ENCODE measurements around the gene GLIPR2. TPM values are rescaled to one million over a fixed set of nuclear protein-coding genes. Genes with fewer than 3 reads are reported as not detected.

GLIPR2 gene
- total RNA-seq, 5 donors from 2014 or later (not counting 1 experiment from before 2014, with no cell fraction given) = 25.6 to 37.8 (median 28.7) TPM

DNA sequence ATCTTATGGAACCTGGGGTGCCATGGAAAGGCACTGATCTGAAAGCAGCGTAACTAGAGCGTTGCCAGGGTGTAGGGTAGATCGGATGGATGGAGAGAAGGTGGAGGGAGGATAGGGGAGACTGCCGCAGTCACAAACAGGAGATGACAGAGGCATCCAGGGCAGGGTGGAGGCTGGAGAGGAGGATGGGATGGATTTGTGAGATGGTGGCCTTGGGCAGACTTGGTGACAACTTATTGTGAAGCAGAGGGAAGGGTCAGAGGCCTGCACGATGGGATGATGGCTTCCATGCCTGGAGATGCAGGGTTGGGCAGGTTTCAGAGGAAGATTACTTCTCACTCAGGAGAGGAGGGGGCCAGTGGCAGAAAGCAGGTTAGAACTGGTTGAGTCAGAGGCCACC lies 2.4 kb downstream of the GLIPR2 start:
- Histone ChIP-seq H3K4me1 (ENCODE audit: control insufficient read depth in 1 of 2, extremely low read depth in 1 of 2, insufficient read depth in 2 of 2, low read length in 2 of 2) (peaks cover 51 to 78% of the 10 kb centered on the region in 2 experiments), H3K27me3 (replicated peaks in 1 of 2; ENCODE audit: control insufficient read depth in 2 of 2, extremely low read depth in 1 of 2, insufficient read depth in 2 of 2, low read length in 1 of 2) (peaks cover 0 to 5% of the 10 kb centered on the region in 2 experiments), H3K9me3 (no peaks in the 10 kb centered on the region), H3K4me3 (ENCODE audit: control insufficient read depth in 1 of 2, extremely low read depth in 1 of 2, low read length in 1 of 2) (no peak overlapping the region), H3K27ac (ENCODE audit: low read length) (peak overlapping the region; percentile 2), H3K36me3 (ENCODE audit: control insufficient read depth in 2 of 2, extremely low read depth in 1 of 2, insufficient read depth in 1 of 2, low read length in 1 of 2) (no peaks in the 10 kb centered on the region)
- Mint-ChIP-seq H3K9me3 (no peaks in the 10 kb centered on the region), H3K4me3 (peak overlapping the region; percentile 5 to 92 (median 88)), H3K27me3 (no peaks in the 10 kb centered on the region), H3K36me3 (no peaks in the 10 kb centered on the region), H3K4me1 (peaks cover 70 to 77% (median 70%) of the 10 kb centered on the region in 3 donors), H3K27ac (peak overlapping the region; percentile 89 to 99)
- ChIA-PET CTCF (interaction anchor here in 1 of 2 donors (0.6 to 1.4 kb wide), 2 partner anchors 10 to 18 kb away, joined by 3 to 5 read pairs; no protein-coding TSS in a partner anchor), POLR2A (interaction anchor here in 1 of 2 donors (1.4 kb wide), 1 partner anchor 52 kb away, joined by 4 read pairs; the partner anchor contains the start of gene CLTA)
- DNase-seq = no peak
- 96% methylated on average over 4 of the region's 5 CpGs for WGBS (ENCODE audit: insufficient coverage)
- no peak for ATAC-seq (replicated peaks in 1 of 4)

DNA sequence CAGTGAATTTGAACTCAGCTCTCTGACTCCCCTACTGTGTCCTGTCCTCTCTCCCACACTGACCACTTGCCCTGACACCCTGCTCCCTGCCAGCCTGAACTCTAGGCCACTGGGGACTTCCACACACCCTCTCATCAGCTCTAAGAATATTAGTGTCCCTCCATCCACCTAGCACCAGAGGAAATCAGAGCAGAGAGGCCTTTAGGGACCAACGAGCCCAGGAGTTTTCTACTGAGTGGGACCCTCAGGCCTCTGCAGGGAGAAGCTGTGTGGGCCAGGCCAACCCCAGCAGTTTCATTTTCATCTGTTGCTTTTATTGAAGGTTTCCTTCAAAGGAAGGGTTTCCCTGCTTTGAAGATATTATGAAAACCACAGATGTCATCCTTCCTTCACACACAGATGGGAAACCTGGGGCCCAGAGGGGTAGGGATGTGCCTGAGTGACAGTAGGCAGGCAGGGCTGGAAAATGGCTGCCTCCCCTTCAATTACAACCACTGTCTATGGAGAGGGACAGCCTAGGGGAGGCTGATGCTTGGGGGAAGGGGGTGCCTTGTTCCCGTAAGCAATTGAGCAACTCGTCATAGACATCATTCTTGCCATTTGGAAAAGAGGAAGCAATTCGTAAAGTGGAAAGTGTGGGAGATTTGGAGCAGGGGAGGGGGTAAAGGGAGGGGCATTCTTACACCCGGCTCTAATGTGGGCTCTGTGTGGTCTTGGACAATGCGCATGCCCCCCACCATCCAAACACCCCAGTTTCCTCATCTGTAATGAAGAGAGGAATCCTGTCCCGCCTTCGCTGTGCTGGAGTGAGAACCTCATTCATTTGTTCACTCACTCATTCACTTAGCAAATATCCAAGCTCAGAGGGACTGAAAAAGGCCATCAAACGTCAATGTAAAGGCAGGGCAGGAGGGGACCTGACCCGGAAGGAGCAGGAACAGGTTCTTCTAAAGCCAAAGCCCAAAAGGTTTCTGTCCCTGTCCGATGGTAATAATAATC lies 3.9 kb downstream of the GLIPR2 start:
- Mint-ChIP-seq H3K4me1 (peaks cover 85 to 91% (median 85%) of the 10 kb centered on the region in 3 donors), H3K9me3 (peaks cover 2% of the 10 kb centered on the region in 3 donors), H3K4me3 (peak overlapping the region; percentile 53 to 88 (median 60)), H3K36me3 (peaks cover 2% of the 10 kb centered on the region), H3K27me3 (no peaks in the 10 kb centered on the region), H3K27ac (peak overlapping the region; percentile 89 to 99)
- DNase-seq (peak in 10 of 35 experiments; percentile 12 to 54 (median 28)), ATAC-seq (replicated peaks in 1 of 4) (peak in 1 of 4 experiments; percentile 21)
- Histone ChIP-seq H3K4me1 (ENCODE audit: control insufficient read depth in 1 of 2, extremely low read depth in 1 of 2, insufficient read depth in 2 of 2, low read length in 2 of 2) (peaks cover 66 to 93% of the 10 kb centered on the region in 2 experiments), H3K36me3 (ENCODE audit: control insufficient read depth in 2 of 2, extremely low read depth in 1 of 2, insufficient read depth in 1 of 2, low read length in 1 of 2) (no peaks in the 10 kb centered on the region), H3K4me3 (ENCODE audit: control insufficient read depth in 1 of 2, extremely low read depth in 1 of 2, low read length in 1 of 2) (no peak overlapping the region), H3K27me3 (replicated peaks in 1 of 2; ENCODE audit: control insufficient read depth in 2 of 2, extremely low read depth in 1 of 2, insufficient read depth in 2 of 2, low read length in 1 of 2) (peaks cover 0 to 5% of the 10 kb centered on the region in 2 experiments), H3K9me3 (no peaks in the 10 kb centered on the region), H3K27ac (ENCODE audit: low read length) (peak overlapping the region; percentile 91)
- WGBS (ENCODE audit: insufficient coverage) = 20% methylated on average over 2 of the region's 11 CpGs
- CTCF ChIA-PET = interaction anchor here (0.8 to 1.4 kb wide), 3 partner anchors 26 to 37 kb away, joined by 3 to 5 read pairs (median 3); no protein-coding TSS in a partner anchor
- POLR2A ChIA-PET = interaction anchor here in 1 of 2 donors (0.5 to 1.4 kb wide), 3 partner anchors 12 to 59 kb away, joined by 4 to 11 read pairs (median 4); partner anchors contain the start of gene CLTA

DNA sequence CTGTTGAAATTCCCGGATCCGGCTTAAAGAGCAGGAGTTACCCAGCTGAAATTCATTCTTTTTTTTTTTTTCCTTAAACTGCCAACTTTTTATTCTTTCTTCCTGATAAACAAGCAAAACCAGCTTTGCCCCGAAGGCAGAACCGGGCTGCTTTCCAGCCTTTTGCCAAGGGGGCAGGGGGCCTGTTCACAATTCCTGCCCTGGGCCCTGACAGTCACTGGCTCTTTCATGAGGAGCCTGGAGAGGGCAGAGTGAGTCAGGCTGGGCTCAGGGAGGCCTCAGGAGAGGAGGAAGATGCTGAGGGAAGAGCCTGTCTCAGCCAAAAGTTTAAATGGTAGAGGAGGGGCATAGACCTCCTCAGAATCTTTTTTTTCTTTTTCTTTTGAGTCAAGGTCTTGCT lies 4.8 kb downstream of the GLIPR2 start:
- H3K4me1 Mint-ChIP-seq = peaks cover 92 to 94% (median 93%) of the 10 kb centered on the region in 3 donors
- Histone ChIP-seq H3K36me3 (ENCODE audit: control insufficient read depth in 2 of 2, extremely low read depth in 1 of 2, insufficient read depth in 1 of 2, low read length in 1 of 2) (no peaks in the 10 kb centered on the region), H3K9me3 (no peaks in the 10 kb centered on the region), H3K4me1 (ENCODE audit: control insufficient read depth in 1 of 2, extremely low read depth in 1 of 2, insufficient read depth in 2 of 2, low read length in 2 of 2) (peaks cover 63 to 94% of the 10 kb centered on the region in 2 experiments), H3K27ac (ENCODE audit: low read length) (peak overlapping the region; percentile 91), H3K27me3 (replicated peaks in 1 of 2; ENCODE audit: control insufficient read depth in 2 of 2, extremely low read depth in 1 of 2, insufficient read depth in 2 of 2, low read length in 1 of 2) (no peaks in the 10 kb centered on the region), H3K4me3 (ENCODE audit: control insufficient read depth in 1 of 2, extremely low read depth in 1 of 2, low read length in 1 of 2) (no peak overlapping the region)
- H3K27ac Mint-ChIP-seq = peak overlapping the region; percentile 89 to 99
- H3K36me3 Mint-ChIP-seq = peaks cover 12% of the 10 kb centered on the region
- WGBS (ENCODE audit: insufficient coverage) = 100% methylated on average over 4 of the region's 4 CpGs
- H3K4me3 Mint-ChIP-seq = peak overlapping the region in 1 of 3 donors; percentile 88
- ChIA-PET CTCF (interaction anchor here in 1 of 2 donors (1.4 kb wide), 1 partner anchor 38 kb away, joined by 3 read pairs; no protein-coding TSS in a partner anchor), POLR2A (no interaction called here)
- DNase-seq (no peak), ATAC-seq (replicated peaks in 1 of 4) (no peak)
- peaks cover 5 to 11% (median 9%) of the 10 kb centered on the region in 3 donors for H3K9me3 Mint-ChIP-seq
- H3K27me3 Mint-ChIP-seq = no peaks in the 10 kb centered on the region

DNA sequence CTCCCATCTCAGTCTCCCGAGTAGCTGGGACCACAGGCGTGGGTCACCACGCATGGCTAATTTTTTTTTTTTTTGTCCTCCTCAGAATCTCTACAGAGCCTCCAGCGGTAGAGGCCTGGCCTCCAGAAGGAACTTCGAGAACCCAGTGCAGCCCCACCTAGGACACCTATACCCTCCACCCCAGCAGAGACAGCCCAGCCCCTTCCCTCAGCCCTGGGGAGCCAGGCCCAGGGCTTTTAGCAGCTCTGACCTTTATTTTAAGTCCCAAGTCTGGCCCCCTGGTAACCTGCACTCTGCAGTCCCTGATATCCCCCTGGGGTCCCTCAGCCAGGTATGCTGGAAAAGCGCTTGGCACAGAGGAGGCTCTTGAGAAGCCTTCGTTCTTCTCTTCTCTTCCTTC lies 5.2 kb downstream of the GLIPR2 start:
- H3K4me3 ChIP-seq (ENCODE audit: control insufficient read depth in 1 of 2, extremely low read depth in 1 of 2, low read length in 1 of 2) = no peak overlapping the region
- peak overlapping the region; percentile 91 for H3K27ac ChIP-seq (ENCODE audit: low read length)
- 81% methylated on average over 5 of the region's 7 CpGs for WGBS (ENCODE audit: insufficient coverage)
- no peak for DNase-seq
- peak overlapping the region; percentile 99 for H3K27ac Mint-ChIP-seq
- no peaks in the 10 kb centered on the region for H3K27me3 Mint-ChIP-seq
- H3K36me3 Mint-ChIP-seq = peaks cover 14% of the 10 kb centered on the region
- H3K9me3 Mint-ChIP-seq = peaks cover 6 to 13% (median 11%) of the 10 kb centered on the region in 3 donors
- H3K36me3 ChIP-seq (ENCODE audit: control insufficient read depth in 2 of 2, extremely low read depth in 1 of 2, insufficient read depth in 1 of 2, low read length in 1 of 2) = no peaks in the 10 kb centered on the region
- ChIA-PET POLR2A (interaction anchor here in 1 of 2 donors (0.9 kb wide), 1 partner anchor 13 kb away, joined by 3 read pairs; no protein-coding TSS in a partner anchor), CTCF (interaction anchor here in 1 of 2 donors (1.4 kb wide), 1 partner anchor 39 kb away, joined by 3 read pairs; no protein-coding TSS in a partner anchor)
- H3K4me1 ChIP-seq (ENCODE audit: control insufficient read depth in 1 of 2, extremely low read depth in 1 of 2, insufficient read depth in 2 of 2, low read length in 2 of 2) = peaks cover 63 to 97% of the 10 kb centered on the region in 2 experiments
- no peaks in the 10 kb centered on the region for H3K27me3 ChIP-seq (replicated peaks in 1 of 2; ENCODE audit: control insufficient read depth in 2 of 2, extremely low read depth in 1 of 2, insufficient read depth in 2 of 2, low read length in 1 of 2)
- H3K4me1 Mint-ChIP-seq = peaks cover 95 to 98% (median 96%) of the 10 kb centered on the region in 3 donors
- ATAC-seq (replicated peaks in 1 of 4) = no peak
- H3K9me3 ChIP-seq = no peaks in the 10 kb centered on the region
- peak overlapping the region; percentile 49 to 88 (median 51) for H3K4me3 Mint-ChIP-seq

DNA sequence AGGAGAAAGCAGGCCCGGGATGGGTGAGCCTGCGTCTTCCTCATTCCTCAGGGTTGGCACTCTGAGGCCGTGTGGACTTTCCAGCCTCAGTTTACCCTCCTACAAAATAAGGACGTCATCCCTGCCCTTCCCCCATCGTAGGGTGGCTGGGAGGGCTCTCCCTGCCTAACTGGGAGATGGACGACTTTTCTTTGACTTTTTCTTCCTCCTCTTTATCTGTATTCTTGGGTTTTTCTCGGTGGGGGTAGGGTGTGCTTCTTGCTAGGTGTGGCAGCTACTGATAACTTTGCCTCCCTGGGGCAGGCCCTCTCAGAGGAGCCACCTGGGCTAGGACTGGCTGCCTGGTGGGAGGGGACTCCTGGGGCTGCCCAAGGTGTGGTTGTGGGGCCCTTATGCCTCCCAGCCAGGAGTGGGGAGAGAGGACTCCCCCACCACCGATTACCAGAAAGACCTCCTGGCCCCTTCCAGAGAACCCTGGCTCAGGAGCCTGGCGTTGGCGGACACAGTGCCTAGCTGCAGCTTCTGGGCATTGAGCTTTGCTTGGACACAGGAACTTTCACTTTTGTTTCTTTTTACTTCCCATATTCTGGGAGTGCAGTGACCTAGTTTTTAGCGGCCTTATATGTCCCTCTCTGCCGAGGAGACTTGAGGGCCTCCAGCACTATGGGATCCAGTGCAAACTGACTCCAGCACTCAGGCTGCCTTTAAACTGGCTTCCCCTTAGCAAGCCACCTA lies 6.1 kb downstream of the GLIPR2 start:
- Mint-ChIP-seq H3K4me1 (peaks cover 96 to 99% (median 98%) of the 10 kb centered on the region in 3 donors), H3K27ac (peak overlapping the region; percentile 99), H3K9me3 (peaks cover 6 to 13% (median 11%) of the 10 kb centered on the region in 3 donors), H3K4me3 (peak overlapping the region; percentile 75 to 88 (median 87)), H3K27me3 (no peaks in the 10 kb centered on the region), H3K36me3 (peaks cover 19% of the 10 kb centered on the region)
- H3K4me3 ChIP-seq (ENCODE audit: control insufficient read depth in 1 of 2, extremely low read depth in 1 of 2, low read length in 1 of 2) = peak overlapping the region; percentile 33 to 57
- H3K27me3 ChIP-seq (replicated peaks in 1 of 2; ENCODE audit: control insufficient read depth in 2 of 2, extremely low read depth in 1 of 2, insufficient read depth in 2 of 2, low read length in 1 of 2) = no peaks in the 10 kb centered on the region
- H3K36me3 ChIP-seq (ENCODE audit: control insufficient read depth in 2 of 2, extremely low read depth in 1 of 2, insufficient read depth in 1 of 2, low read length in 1 of 2) = no peaks in the 10 kb centered on the region
- H3K27ac ChIP-seq (ENCODE audit: low read length) = peak overlapping the region; percentile 91
- ATAC-seq (replicated peaks in 1 of 4) = peak in 2 of 4 experiments; percentile 7 to 13
- peaks cover 59 to 98% of the 10 kb centered on the region in 2 experiments for H3K4me1 ChIP-seq (ENCODE audit: control insufficient read depth in 1 of 2, extremely low read depth in 1 of 2, insufficient read depth in 2 of 2, low read length in 2 of 2)
- peak in 1 of 35 experiments; percentile 49 for DNase-seq
- WGBS (ENCODE audit: insufficient coverage) = 37% methylated on average over 5 of the region's 12 CpGs
- ChIA-PET CTCF (interaction anchor here in 1 of 2 donors (0.6 kb wide), 1 partner anchor 185 kb away, joined by 3 read pairs; no protein-coding TSS in a partner anchor), POLR2A (interaction anchor here in 1 of 2 donors (0.9 kb wide), 1 partner anchor 12 kb away, joined by 3 read pairs; no protein-coding TSS in a partner anchor)
- H3K9me3 ChIP-seq = no peaks in the 10 kb centered on the region
